CD4-positive, alpha-beta T cell treated with Interleukin-1 beta for 1 hour (primary cell): ENCODE data around the gene CLPTM1.
"Not testable (repeated sequence)": the region's sequence is repeated elsewhere in the genome, so short reads cannot be mapped to it uniquely, and the experiment has no call there.

Experiments used
- DNase-seq, 2 donors: peaks; one replicate each; pipeline ENCODE4 v3.0.0-alpha.2; 2020 to 2022

Gene CLPTM1

GRCh38 chr19:44943801-44944249, 11.4 kb upstream of the CLPTM1 start:
- peak in 1 of 2 donors; percentile 56 for DNase-seq

GRCh38 chr19:44947041-44947581, 8.1 kb upstream of the CLPTM1 start:
- DNase-seq = no peak

- DNase-seq = no peak
These were observed 6.9 kb upstream of the CLPTM1 start for GRCh38 chr19:44948237-44948636.

- DNase-seq = no peak
These were observed 6.3 kb upstream of the CLPTM1 start for GRCh38 chr19:44948763-44949374.

GRCh38 chr19:44949550-44949949, 5.6 kb upstream of the CLPTM1 start:
- DNase-seq = no peak

- peak; percentile 60 to 82 for DNase-seq
These were observed 3.7 kb upstream of the CLPTM1 start for GRCh38 chr19:44951179-44952159.

GRCh38 chr19:44954278-44954648, 917 bp upstream of the CLPTM1 start:
- DNase-seq = no peak

- DNase-seq = no peak
These were observed 592 bp downstream of the CLPTM1 start for GRCh38 chr19:44955505-44956439.

- DNase-seq = no peak
These were observed 2.3 kb downstream of the CLPTM1 start for GRCh38 chr19:44957526-44957925.

- no peak for DNase-seq
These were observed 2.9 kb downstream of the CLPTM1 start for GRCh38 chr19:44958090-44958489.

GRCh38 chr19:44959691-44960090, 4.5 kb downstream of the CLPTM1 start:
- no peak for DNase-seq

- peak in 1 of 2 donors; percentile 22 for DNase-seq
These were observed 5.9 kb downstream of the CLPTM1 start for GRCh38 chr19:44960906-44961728.

- DNase-seq = no peak
These were observed 6.6 kb downstream of the CLPTM1 start for GRCh38 chr19:44961821-44962220.

- DNase-seq = no peak
These were observed 12.9 kb downstream of the CLPTM1 start for GRCh38 chr19:44968118-44968517.

GRCh38 chr19:44968670-44969069, 13.5 kb downstream of the CLPTM1 start:
- DNase-seq = no peak

- no peak for DNase-seq
These were observed 14.3 kb downstream of the CLPTM1 start for GRCh38 chr19:44969437-44969836.

GRCh38 chr19:44971451-44971850, 16.3 kb downstream of the CLPTM1 start:
- not testable (repeated sequence) for DNase-seq

- no peak for DNase-seq
These were observed 17.6 kb downstream of the CLPTM1 start for GRCh38 chr19:44972802-44973201.

GRCh38 chr19:44973982-44974735, 19.0 kb downstream of the CLPTM1 start:
- DNase-seq = no peak

- DNase-seq = no peak
These were observed 19.7 kb downstream of the CLPTM1 start for GRCh38 chr19:44974857-44975256.

GRCh38 chr19:44975444-44975843, 20.3 kb downstream of the CLPTM1 start:
- no peak for DNase-seq
